Esophagus squamous epithelium (tissue), 5 donors: ENCODE data around the gene ITGA6. TPM values are rescaled to one million over a fixed set of nuclear protein-coding genes. Genes with fewer than 3 reads are reported as not detected.
A peak's percentile ranks its signal among the peaks of the same experiment; 100 is the strongest.

ENCODE experiments used
- DNase-seq: peaks from one replicate; lab custom pipeline; 2025; lab: John Stamatoyannopoulos, UW
- H3K27ac ChIP-seq, 4 donors: fragments of 200-600 bp; sonication (generic); one replicate each; pipeline ENCODE4 v1.5.1; 2016 to 2019; ENCODE audit warnings: mild to moderate bottlenecking in 1 of 4
- H3K27me3 ChIP-seq, 4 donors: fragments of 200-600 bp; sonication (generic); 1 replicate in 3 of 4; 2 replicates in 1 of 4; pipeline versions ENCODE4 v1.5.1 to v1.6.0; 2017 to 2021; ENCODE audit warnings: antibody characterized with exemption in 1 of 4
- H3K36me3 ChIP-seq, 3 donors: fragments of 200-600 bp; sonication (generic); one replicate each; pipeline ENCODE4 v1.5.1; 2016 to 2019
- H3K4me1 ChIP-seq, 3 donors: fragments of 200-600 bp; sonication (generic); one replicate each; pipeline ENCODE4 v1.5.1; 2017 to 2019
- H3K4me3 ChIP-seq, 4 donors: fragments of 200-600 bp; sonication (generic); 1 replicate in 3 of 4; 2 replicates in 1 of 4; pipeline ENCODE4 v1.5.1; 2016 to 2019; ENCODE audit warnings: mild to moderate bottlenecking in 2 of 4, moderate library complexity in 1 of 4
- H3K9me3 ChIP-seq, 3 donors: fragments of 200-600 bp; sonication (generic); one replicate each; pipeline ENCODE4 v1.5.1; 2016 to 2019
- POLR2A ChIP-seq, 4 donors: fragments of 450-650 bp; IDR thresholded peaks; one replicate each; pipeline ENCODE4 v1.6.1; 2017; ENCODE audit warnings: antibody characterized with exemption in 4 of 4, mild to moderate bottlenecking in 4 of 4, moderate library complexity in 3 of 4
- WGBS, 2 donors: methylation state at CpG; one replicate each; pipeline ENCODE4 v1.1.5; 2018; 5-methylcytosine and 5-hydroxymethylcytosine counted together
- intact Hi-C: fragments of 100-400 bp; cut with DNase I; formaldehyde crosslinking; loops from one replicate; pipeline ENCODE4 v1.15.0; 2022
- total RNA-seq, 4 donors: library from RNA; depleted of rRNA; stranded (reverse); fragments of >200 nt; gene quantifications; one replicate each; pipeline ENCODE4 v1.1.0, GENCODE V29; 2016
- TF ChIP-seq, protein P1 (sequence below), 6 experiments: fragments of 450-650 bp in 4 of 6; fragments of 200-600 bp in 2 of 6; sonication (generic) in 2 of 6; IDR thresholded peaks; one replicate each; pipeline ENCODE4 v1.5.1; 2016 to 2019; ENCODE audit warnings: antibody characterized with exemption in 6 of 6, mild to moderate bottlenecking in 4 of 6, moderate library complexity in 4 of 6
- donor health status: DM: yes; HTN: yes; CAD: no.

The ITGA6 gene
- total RNA-seq, 4 donors from 2014 or later, result 60.0 to 164 (median 105) TPM

DNA sequence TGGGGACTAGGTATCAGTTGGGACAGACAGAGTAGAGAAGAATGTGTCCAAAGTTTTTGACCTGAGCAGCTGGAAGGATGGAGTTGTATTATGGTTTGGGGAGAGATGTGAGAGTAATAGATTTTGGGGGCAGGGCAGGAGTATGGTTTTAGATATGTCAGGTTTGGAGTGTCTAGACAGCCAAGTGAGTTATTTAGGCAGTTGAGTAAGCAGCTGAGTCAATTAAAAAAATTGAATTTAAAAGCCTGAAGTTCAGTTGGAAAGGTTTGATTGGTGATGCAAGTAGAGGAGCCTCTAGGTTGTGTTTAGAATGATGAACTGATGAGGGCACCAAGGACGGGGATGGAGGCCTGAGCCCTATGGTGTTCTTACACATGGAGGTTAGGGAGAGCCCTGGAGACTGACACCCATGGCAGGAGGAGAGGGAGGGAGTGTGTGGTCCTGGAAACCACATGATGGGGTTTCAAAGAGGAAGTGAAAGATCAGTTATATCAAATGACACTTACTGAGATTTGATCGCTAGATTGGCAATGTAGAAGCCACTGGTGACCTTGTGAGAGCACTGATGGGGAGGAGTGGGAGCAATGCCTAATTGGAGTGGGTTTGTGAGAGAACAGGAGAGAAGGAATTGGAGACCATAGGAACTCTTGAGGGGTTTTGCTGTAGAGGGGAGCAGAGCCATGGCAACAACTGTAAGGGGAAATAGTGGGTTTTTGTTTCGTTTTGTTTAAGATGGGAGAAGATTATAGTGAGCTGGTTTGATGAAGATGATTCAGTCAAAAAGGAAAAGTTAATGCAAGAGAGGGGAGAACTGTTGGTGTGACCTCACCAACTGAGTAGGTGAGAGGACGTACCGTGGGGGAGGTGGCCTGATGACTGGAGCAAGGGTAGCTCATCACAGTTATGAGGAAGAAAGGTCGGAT is 10.3 kb downstream of the ITGA6 start:
- H3K27me3 ChIP-seq, result no peaks in the 10 kb centered on the region
- no peak for DNase-seq
- TF ChIP-seq, protein P1, sequence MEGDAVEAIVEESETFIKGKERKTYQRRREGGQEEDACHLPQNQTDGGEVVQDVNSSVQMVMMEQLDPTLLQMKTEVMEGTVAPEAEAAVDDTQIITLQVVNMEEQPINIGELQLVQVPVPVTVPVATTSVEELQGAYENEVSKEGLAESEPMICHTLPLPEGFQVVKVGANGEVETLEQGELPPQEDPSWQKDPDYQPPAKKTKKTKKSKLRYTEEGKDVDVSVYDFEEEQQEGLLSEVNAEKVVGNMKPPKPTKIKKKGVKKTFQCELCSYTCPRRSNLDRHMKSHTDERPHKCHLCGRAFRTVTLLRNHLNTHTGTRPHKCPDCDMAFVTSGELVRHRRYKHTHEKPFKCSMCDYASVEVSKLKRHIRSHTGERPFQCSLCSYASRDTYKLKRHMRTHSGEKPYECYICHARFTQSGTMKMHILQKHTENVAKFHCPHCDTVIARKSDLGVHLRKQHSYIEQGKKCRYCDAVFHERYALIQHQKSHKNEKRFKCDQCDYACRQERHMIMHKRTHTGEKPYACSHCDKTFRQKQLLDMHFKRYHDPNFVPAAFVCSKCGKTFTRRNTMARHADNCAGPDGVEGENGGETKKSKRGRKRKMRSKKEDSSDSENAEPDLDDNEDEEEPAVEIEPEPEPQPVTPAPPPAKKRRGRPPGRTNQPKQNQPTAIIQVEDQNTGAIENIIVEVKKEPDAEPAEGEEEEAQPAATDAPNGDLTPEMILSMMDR (IDR thresholded peaks at IDR 0.05), result no peak
- TF ChIP-seq POLR2A (IDR thresholded peaks at IDR 0.05), result no peak
- peak overlapping the region in 1 of 4 donors; percentile 5 for H3K4me3 ChIP-seq
- H3K27ac ChIP-seq, result peak overlapping the region; percentile 78 to 81 (median 78)
- peaks cover 31 to 100% (median 77%) of the 10 kb centered on the region in 3 donors for H3K4me1 ChIP-seq
- no peaks in the 10 kb centered on the region for H3K36me3 ChIP-seq
- intact Hi-C loops, result no loop called here
- WGBS, 2 donors, result 46 to 48% methylated on average over 6 of the region's 6 CpGs
- no peaks in the 10 kb centered on the region for H3K9me3 ChIP-seq

GRCh38 chr2:172438741-172439508 is 11.5 kb downstream of the ITGA6 start:
- H3K27ac ChIP-seq, result peak overlapping the region; percentile 78 to 81 (median 78)
- H3K27me3 ChIP-seq, result no peaks in the 10 kb centered on the region
- no peaks in the 10 kb centered on the region for H3K9me3 ChIP-seq
- H3K4me3 ChIP-seq, result no peak overlapping the region
- no peak for DNase-seq
- WGBS, 2 donors, result 30 to 37% methylated on average over 8 of the region's 8 CpGs
- peaks cover 0 to 2% (median 0%) of the 10 kb centered on the region in 3 donors for H3K36me3 ChIP-seq
- TF ChIP-seq POLR2A (IDR thresholded peaks at IDR 0.05), result peak in 1 of 4 donors; percentile 17
- TF ChIP-seq, protein P1 (IDR thresholded peaks at IDR 0.05), result no peak
- intact Hi-C loops, result no loop called here
- peaks cover 27 to 98% (median 69%) of the 10 kb centered on the region in 3 donors for H3K4me1 ChIP-seq

DNA sequence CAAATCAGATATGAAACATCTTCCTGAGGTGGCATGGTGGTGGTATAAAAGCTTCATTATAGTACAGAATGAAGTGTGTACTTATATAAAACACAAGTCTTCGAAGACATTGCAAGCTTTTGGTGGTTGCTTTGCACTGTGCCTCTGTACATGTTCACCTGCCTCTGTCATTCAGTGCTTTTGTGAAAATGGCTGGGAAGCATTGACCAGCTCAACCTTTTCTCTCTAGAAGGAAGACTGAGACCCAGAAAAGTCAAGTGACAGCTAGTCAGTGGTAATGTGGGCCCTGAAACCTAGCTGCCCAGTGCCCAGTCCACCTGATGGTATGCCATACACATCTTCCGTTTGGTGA is 12.1 kb downstream of the ITGA6 start:
- Histone ChIP-seq H3K9me3 (no peaks in the 10 kb centered on the region), H3K4me1 (peaks cover 27 to 92% (median 64%) of the 10 kb centered on the region in 3 donors), H3K4me3 (no peak overlapping the region), H3K36me3 (peaks cover 0 to 5% (median 0%) of the 10 kb centered on the region in 3 donors), H3K27ac (peak overlapping the region; percentile 78 to 81 (median 78)), H3K27me3 (no peaks in the 10 kb centered on the region)
- intact Hi-C loops, result no loop called here
- 57 to 71% methylated on average over 2 of the region's 2 CpGs for WGBS, 2 donors
- DNase-seq, result no peak
- no peak for TF ChIP-seq POLR2A (IDR thresholded peaks at IDR 0.05)
- TF ChIP-seq, protein P1 (IDR thresholded peaks at IDR 0.05), result no peak

DNA sequence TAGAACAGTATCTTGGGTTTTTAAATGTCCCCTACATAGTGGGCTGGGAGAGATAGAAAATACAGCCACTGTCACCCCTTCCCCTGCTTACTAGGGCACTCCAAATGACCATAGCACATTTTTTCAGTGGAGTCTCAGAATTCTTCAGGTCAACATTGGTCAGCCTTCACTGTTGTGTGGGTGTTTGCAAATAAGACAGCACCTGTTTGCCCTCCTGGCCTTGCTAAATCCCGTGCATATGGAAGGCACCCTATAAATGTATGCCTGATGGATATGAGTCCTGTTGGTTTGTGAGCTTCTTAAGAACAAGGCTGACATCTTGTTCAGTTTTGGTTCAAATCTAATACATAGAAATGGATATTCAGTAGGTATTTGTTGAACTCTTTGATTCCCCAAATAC is 12.5 kb downstream of the ITGA6 start:
- peaks cover 27 to 91% (median 64%) of the 10 kb centered on the region in 3 donors for H3K4me1 ChIP-seq
- no peak for TF ChIP-seq POLR2A (IDR thresholded peaks at IDR 0.05)
- TF ChIP-seq, protein P1 (IDR thresholded peaks at IDR 0.05), result no peak
- intact Hi-C loops, result no loop called here

More for the DNA sequence above, 12.5 kb downstream of the ITGA6 start:
- H3K27ac ChIP-seq, result peak overlapping the region; percentile 78 to 81 (median 78)
- no peaks in the 10 kb centered on the region for H3K9me3 ChIP-seq
- H3K4me3 ChIP-seq, result no peak overlapping the region
- WGBS, 2 donors, result 60 to 67% methylated on average over 1 of the region's 1 CpG
- no peak for DNase-seq
- no peaks in the 10 kb centered on the region for H3K27me3 ChIP-seq
- peaks cover 0 to 5% (median 0%) of the 10 kb centered on the region in 3 donors for H3K36me3 ChIP-seq
